Stimulated activated CD8-positive, alpha-beta memory T cell treated with anti-CD3 and anti-CD28 coated beads, Interleukin-7, amount 100 ng/mL, for 48 hours (primary cell): ENCODE results near the gene C9orf72.

Source experiments
- DNase-seq, 2 donors: peaks; one replicate each; pipeline ENCODE4 v3.0.0-alpha.2; 2020; ENCODE audit warnings: low read depth in 1 of 2; ENCODE audit errors: extremely low read depth in 1 of 2

The C9orf72 gene

DNA sequence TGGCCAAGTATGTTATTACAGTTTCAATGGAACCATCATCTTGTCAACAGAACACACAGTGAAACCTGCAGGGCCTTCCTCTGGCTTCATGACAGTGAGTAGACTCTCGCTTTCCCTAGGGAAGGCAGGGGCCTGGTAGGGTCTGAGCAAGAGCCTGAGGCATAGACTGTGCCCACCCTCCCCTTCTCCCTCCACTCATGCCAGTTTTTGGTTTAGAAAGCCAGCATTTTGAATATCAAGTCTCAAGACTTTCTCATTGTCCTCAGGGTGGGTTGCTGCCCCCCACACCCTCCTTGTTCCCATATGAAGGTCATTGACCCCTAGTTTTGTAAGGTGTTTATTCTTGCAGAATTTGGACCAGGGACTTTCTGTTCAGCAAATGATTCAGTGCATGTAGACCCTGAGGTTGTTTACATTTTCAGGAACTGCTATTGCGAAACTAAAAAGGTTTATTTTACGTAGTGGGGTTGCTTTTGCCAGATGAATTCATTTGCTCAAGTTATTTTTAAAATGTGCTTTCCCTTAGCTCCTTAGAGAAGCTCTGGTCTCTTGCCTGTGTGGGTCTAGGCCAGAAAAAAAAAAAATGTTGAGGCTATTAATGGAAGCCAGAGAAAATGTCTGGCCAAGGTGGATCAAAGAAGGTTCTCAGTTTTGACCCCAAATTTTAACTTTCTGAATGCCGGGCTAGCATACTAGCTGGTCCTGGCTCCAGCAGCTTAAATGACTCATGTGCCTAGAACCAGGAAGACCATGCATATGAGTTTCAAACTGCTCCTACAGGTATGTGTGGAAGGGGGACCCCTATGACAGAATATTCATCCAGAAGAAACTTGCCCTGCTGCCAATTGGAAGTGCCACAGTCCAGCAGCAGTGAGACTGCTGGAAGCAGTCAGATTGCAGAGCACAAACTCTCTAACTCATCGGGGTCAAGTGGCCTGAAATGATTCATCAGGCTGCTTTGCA lies 33.5 kb downstream of the C9orf72 start:
- DNase-seq: no peak

DNA sequence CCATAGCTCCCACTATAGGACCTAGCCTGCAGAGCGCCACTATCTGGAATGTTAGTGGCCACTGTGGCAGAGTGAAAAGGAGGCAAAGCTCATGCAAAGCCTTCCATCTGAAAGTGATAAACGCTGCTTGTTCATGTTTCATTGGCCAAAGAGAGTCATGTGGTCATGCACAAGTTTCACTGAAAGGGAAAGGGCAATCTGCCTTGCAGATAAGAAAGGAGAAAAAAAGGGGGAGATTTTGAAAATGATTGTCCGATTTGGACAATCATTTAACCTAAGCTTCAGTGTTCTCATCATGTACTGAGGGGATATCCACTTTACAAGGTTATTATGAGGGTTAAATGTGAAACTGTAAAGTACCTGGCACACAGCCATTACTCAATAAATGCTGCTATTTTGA lies 34.6 kb downstream of the C9orf72 start:
- no peak for DNase-seq

DNA sequence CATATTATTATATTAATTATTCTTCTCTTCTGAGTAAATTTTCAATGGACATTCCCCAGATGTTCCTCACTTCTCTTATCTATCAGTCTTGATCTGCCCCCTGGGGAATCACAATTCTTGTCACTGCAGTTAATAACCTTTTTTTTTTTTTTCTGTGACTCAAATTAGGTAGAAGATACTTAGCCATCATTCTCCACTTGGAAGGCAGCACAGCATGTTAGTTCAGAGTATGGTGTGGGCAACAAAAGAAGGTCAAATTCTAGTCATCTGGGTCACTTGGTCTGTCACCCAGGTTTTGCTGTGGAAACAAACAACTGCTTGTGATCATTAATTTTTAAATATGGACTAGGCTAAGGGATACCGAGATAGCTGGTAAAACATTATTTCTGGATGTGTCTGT lies 35.5 kb downstream of the C9orf72 start:
- DNase-seq: no peak

DNA sequence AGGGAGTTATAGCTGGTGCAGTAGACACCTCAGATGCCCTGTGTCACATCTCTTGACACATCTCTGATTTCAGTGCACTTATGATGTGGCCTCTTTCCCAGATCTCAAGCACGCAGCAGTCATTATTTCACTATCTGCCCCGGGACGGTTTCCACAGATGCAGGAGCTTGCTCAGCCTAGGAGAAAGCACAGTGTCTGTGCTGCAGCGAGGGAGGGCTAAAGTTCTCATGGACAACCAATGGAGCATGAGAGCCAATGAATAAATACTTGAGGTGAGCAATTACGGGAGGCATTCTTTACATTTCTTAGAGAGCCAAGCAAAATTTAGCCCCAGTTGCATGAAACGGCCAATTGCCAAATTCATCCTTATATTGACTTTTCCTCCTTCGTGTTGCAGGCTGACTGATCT lies 36.2 kb downstream of the C9orf72 start:
- DNase-seq: no peak

DNA sequence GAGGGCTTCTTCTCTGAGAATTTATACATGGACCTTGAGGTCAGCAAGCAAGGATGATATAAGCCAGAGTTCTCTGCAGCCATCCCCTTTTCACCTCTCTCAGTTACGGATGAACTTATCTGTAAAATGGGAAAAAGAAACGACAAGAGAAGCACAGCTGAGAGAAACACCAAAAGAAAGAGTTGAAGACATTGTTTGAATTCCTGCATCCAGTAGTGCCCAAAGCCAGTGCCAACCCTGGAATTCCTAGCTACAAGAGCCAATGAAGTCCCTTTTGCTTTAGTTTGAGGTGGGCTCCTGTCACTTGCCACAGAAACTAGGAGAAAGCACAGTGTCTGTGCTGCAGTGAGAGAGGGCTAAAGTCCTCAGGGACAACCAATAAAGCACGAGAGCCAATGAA lies 37.1 kb downstream of the C9orf72 start:
- DNase-seq: no peak

DNA sequence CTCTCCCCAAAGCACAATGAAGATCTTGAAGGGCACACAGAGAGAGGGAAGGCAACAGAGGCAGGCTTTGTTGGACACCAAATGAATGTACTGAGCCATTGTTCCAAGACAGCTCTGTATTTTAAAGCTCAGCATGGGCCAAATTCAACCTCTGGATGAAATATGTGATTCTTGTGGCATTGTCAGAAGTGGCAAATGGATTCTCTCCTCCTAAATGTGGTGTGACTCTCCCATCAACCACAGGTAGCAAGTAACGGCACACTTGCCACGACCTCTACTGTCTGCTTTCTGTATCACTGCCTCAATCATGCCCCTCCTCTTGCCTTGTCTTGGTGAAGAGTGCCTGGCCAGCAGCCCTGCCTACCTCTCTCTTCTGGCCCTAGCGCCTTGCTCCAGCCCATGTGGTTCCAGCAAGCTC lies 37.6 kb downstream of the C9orf72 start:
- no peak for DNase-seq

DNA sequence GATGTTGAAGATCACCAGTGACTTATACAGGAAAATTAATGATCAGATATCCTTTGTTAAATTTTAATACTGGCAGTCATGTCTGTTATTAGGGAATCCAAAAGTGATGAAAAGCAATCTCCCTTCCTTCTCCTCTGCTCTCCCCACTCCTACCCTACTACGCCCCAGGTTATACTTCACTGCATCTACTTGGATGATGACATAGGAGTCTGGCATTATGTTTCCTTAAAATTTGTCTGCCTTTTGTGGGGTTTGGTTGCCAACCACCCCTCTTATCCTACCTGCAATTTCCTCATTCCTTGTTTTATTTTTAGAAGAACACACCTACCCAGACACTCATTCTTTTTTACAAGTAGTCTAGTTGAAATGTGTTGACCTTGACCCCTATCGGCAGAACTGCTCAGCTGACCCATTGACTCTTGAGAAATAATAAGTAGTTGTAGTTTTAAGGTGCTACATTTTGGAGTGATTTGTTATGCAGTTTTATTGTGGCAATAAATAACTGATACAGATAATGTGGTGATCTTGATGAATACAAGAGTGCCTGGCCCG lies 38.5 kb downstream of the C9orf72 start:
- DNase-seq: no peak

DNA sequence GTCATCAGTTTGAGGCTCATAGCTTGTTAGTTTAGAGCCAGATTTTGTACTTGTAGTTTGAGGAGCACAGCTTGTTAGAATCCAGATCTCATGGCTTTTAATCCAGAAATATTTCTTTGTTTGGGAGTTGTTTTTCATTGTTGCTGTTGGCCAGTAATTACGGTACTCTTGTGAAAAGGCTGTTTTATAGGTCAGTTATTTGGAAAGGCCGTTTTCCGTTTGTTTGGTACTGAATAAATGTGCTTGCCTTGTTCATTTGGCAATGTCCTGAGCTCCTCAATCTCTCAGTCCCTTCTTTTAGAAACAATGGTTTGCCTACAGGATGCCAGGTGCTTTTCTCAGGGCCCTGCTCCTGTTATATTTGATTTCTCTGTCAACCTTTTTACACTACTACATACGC lies 39.1 kb downstream of the C9orf72 start:
- DNase-seq: no peak

DNA sequence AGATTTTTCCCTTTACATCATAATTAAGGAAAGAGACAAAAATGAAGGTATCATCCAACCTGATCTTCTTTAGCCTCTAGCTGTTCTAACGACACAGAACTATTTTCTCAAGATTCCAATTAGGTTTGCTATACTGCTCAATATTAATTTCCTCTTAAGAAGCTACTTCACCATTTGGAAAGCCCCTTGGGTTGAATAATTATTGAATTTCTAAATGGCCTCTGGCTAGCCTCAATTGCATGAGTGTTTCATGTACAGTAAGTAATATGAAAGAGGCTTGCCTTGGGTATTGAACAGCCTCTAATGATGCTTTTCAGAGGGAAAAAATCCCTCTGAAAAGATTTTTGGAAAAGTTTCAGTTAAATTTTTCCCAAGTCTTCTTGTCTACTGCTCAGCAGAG lies 40.0 kb downstream of the C9orf72 start:
- no peak for DNase-seq

DNA sequence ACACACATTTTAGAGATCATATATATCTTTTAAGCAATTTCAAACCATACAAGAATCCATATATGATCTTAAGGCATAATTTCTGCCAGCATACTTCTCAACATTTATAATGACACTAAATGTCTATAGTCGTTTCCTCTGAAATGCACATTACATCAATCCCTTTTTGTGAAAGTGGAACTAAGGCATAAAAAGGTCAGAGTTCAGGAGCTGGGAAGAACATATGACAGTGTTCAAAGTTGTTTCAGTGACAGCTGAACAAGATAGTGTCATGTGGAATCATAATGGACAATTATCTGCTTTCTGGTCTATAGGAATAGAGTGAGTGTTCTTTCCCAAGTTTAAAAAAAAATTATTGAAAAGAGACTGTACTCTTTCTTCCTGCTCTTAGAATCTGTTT lies 41.2 kb downstream of the C9orf72 start:
- no peak for DNase-seq

DNA sequence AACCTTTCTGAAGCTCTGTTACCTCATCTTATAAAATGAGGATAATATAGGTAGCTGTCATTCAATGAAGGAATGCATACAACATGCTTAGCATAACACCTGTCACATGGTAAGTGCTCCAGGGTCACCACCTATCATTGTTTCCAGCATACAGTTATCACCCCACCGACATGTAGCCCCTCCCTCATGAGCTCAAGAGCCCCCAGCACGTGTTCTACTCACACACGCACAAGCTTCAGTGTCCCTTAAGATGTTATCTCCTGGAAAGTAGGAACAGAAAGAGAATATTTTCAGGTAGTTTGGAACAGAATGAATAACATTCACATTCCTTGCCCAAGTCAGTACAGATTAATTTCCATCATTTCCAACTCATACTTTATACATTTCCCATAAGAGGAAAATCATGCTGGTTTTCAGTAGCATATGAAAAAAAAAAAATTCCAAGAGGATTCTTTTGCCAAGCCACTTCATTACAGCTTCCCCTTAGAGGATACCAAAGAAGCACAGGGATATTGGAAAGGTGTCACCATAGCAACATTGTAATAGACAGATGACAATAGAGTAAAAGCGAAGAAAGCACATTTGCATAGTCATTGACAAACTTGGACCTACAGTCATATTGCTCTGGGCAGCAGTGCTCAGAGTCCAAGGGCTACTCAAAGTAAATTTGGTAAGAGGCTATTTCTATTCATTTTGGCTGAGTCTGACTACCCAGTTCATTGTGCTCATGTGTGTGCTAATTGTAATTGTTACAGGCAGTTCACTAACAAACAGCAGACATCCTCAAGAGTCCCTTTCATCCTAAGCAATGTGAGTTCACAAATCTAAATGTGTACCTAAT lies 42.1 kb downstream of the C9orf72 start:
- DNase-seq: no peak

DNA sequence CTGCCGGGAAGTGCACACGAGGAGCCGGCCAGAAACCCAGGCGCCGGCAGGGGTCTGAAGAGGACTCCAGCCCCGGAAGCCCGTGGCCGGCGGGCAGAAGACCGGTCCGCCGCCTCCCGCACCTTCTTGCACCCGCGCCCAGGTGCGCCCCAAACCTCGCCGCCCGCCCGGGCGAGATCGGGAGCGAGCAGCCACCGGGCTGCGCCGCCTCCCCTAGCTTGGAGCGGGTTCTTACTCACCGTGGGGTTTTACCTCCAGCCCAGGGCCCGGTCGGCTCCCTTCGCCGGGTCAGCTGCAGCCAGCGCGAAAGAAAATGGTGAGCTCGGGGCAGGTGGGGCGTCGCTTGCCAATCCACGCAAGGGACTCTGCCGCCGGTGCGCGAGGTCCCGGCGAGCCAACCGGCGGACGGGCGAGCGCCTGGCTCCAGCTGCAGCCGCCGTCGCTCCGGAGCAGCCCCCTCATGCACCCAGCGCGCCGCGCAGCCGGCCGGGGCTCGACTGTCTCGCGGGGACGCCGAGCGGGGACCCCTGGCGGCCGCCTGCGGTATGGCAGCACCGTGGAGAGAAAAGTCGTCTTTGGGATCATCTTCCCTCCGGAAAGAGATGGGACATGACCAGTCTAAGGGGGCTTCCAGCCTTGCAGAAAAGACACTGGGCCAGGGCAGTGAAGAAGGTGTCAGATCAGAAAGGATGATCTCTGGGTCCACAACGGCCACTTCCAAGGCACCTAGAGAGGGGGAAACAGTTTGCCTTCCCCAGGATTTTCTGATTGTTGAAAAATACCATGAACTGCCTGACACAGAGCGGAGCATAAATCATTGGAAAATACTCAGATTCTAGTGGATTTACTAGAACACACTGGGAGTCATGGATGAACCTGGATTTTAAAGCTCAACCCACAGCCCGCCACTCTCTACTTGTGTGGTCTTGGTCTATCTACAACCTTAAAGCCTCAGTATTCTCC lies 43.7 kb downstream of the C9orf72 start, which contains the start of gene MOB3B:
Gene MOB3B (minus strand): TSS at position 499 of the 963 bp plus-strand sequence. CDS start 74,264 bp downstream, outside the sequence.
- peak; percentile 60 for DNase-seq

DNA sequence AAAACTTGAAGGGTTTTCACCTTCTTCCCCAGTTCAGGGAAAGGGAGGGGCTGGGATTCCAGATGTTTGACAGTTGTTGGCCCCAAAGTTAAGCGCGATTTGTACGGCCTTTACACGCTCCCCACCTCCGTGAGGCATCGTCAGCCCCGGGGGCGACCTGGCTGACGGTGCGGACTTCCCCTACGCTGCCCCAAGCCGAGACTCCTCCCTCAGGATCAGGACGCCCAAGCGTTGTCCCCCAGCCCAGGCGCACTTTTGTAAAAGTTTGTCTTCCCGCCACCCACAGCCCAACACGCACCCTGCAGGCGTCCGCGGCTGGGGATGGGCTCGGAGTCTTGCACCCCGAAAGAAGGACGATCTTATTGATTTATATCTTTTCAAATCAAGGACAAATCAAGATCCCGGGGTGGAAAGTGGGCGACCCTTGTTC lies 44.4 kb downstream of the C9orf72 start:
- peak; percentile 37 to 44 for DNase-seq

DNA sequence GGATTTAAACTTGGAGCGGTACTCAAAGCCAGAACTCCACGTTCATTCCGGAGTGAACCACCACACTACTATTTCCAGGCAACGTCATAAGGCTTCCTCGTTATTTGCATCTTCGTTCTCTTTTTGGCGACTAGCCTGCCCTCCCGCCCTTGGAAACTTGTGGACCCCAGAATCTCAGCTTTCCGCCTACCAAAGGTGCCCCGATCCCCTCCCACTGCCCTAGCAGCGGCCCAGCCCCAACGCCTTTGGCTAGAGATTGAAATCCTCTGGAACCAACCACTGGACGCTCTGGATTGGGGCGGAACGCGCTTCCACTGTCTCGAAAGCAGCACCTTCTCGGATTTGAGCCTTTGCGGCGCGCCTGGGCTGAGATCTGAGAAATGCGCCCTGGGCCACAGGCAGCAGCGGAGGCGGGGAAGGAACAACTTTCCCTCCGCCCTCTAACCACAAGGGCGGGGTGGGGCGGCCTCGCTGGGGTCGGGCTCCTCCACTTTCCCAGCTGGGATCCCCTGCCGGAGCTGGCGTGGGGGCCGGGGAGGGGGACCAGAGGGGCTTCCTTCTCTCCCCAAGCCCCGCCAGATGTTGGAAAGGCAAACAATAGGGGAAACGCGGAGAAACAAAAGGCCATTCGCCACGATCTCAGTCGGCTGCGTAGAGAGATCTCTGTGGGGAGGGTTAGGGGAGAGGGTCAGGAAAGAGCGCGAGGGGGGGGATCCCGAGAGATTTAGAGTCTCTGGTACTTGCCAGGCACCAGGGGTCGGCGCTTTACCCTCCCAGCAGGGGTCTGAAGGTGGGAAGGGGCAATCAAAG lies 45.0 kb downstream of the C9orf72 start:
- peak in 1 of 2 donors; percentile 30 for DNase-seq

DNA sequence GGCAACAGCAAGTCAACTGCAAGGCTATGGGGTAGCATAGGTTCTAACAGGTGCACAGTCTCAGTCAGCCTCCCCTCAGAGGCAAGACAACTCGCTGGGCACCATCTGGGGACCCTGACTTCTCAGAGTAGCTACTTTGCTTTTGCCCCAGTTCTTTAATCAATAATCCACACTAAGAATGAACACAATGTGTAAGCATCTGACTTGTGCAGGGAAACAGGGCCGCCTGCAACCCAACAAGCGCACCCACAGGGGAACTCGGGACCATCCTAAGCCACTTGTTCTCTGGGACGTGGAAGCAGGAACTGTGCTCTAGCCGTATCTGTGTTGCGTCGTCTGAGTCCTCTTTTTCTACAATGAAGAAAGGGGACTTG lies 45.6 kb downstream of the C9orf72 start:
- DNase-seq: no peak

DNA sequence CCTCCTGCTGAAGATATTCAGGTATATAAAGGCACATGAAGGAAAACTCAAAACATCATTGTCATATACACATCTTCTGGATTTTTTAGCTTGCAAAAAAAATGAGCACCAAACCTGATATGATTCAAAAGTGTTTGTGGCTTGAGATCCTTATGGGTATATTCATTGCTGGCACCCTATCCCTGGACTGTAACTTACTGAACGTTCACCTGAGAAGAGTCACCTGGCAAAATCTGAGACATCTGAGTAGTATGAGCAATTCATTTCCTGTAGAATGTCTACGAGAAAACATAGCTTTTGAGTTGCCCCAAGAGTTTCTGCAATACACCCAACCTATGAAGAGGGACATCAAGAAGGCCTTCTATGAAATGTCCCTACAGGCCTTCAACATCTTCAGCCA lies 49.0 kb downstream of the C9orf72 start, which contains the start of gene IFNK:
Gene IFNK (plus strand): TSS at position 55 of the 400 bp plus-strand sequence. CDS start 47 bp downstream, at position 102.
- DNase-seq: no peak

DNA sequence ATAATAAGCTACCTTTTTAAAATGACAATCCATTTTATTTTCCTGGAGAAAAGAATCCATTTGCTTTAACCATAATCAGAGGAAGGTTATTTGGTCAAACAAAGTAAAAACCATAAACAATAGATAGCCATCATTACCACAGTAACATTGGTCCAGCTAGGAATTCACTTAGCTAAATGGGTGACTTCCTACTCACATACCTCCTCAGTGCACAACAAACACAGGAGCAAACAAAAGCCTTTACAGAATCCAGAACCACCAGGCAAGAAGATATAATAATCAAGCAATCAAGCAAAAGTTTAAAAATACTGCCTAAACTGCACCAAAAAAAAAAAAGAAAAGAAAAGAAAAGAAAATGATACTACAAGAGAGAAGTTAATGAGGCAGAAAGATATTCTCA lies 50.1 kb downstream of the C9orf72 start:
- no peak for DNase-seq

DNA sequence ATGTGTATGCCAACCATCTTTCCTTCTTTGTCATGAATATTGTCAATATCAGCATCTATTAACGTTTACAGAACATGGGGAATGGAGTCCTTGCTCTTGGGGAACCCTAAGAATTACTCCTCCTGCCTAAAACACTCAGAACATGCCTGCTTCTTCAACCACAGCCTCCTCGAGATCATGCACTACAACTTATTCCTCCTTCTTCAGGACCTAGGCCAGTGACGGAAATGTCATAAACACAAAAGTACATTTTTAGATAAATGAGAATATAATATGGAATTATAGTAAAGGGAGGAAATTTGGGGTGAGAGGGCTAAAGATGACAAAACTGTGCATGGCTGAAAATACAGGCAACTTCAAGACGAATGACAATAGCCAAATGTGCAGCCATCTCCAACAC lies 52.3 kb downstream of the C9orf72 start:
- no peak for DNase-seq
